GM18505 (cell line): ENCODE data around the gene EIF5.
"Not testable (repeated sequence)": the region's sequence is repeated elsewhere in the genome, so short reads cannot be mapped to it uniquely, and the experiment has no call there.

Source experiments
- ATAC-seq: cut with Tn5 transposase; IDR thresholded peaks from one replicate; pipeline ENCODE4 v1.9.1; 2021; ENCODE audit not compliant: unreplicated experiment
- POLR2A ChIP-seq: IDR thresholded peaks from 4 replicates; pipeline ENCODE4 v1.6.1; 2011; ENCODE audit warnings: borderline replicate concordance; ENCODE audit not compliant: insufficient read depth, insufficient read length; ENCODE audit errors: extremely low read depth

The EIF5 gene

GRCh38 chr14:103354141-103354540 is 20.1 kb downstream of the EIF5 start:
- no peak for TF ChIP-seq POLR2A
- ATAC-seq: no peak

DNA sequence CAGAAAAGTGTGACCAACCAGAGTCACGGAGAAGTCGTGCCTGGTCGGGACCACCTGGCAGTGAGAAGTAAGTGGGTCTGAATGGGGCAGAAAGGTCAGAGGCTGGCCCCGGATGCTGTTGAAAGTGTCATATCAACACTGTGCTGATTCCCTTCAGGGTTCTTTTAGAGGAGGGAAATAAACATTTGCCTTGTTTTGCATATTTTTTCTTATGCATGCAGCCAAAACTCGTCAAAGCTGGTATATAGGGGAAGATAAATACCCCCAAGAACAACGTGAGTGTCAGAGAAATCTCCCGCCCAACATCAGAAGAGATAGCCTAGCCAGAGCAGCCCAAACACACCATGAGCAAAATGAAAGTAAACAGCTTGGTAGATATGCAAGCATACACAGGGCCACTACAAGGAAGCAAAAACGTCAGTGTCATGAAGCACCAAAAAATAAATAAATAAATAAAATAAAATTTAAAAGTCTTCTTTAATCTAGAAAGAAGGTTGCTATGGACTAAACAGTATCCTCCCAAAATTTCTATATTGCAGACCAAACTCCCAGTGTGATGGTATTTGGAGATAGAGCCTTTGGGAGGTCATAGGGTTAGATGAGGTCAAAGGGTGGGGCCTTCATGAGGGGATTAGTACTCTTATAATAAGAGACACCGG is 22.1 kb downstream of the EIF5 start:
- TF ChIP-seq POLR2A: no peak
- ATAC-seq: no peak

DNA sequence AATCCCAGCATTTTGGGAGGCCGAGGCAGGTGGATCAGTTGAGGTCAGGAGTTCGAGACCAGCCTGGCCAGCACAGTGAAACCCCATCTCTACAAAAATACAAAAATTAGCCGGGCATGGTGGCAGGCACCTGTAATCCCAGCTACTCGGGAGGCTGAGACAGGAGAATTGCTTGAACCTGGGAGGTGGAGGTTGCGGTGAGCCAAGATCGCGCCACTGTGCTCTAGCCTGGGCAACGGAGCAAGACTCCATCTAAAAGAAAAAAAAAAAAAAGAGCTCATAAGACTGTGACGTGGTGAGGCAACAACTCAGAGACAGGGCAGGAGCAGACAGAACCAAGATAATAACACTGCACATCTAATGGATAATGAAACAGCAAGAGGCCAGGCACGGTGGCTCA is 23.5 kb downstream of the EIF5 start:
- not testable (repeated sequence) for ATAC-seq

- no peak for TF ChIP-seq POLR2A
- no peak for ATAC-seq
Measured at GRCh38 chr14:103360548-103360947, 26.5 kb downstream of the EIF5 start.

DNA sequence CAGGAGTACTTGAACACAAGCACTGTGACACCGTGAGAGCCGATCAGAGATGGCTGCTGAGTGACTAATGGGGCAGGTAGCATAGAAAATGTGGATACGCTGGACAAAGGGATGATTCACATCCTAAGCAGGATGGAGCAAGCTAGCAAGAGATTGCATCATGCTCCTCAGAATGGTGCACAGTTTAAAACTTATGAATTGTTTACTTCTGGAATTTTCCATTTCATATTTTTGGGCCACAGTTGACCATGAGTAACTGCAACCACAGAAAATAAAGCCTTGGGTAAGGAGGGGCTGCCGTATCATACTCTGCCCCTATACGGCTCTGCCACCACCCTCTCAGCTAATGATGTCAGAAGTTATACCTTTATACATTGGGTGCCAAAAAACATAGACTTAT is 27.8 kb downstream of the EIF5 start:
- no peak for ATAC-seq
- TF ChIP-seq POLR2A: no peak

GRCh38 chr14:103362780-103363179 is 28.7 kb downstream of the EIF5 start:
- TF ChIP-seq POLR2A: no peak

DNA sequence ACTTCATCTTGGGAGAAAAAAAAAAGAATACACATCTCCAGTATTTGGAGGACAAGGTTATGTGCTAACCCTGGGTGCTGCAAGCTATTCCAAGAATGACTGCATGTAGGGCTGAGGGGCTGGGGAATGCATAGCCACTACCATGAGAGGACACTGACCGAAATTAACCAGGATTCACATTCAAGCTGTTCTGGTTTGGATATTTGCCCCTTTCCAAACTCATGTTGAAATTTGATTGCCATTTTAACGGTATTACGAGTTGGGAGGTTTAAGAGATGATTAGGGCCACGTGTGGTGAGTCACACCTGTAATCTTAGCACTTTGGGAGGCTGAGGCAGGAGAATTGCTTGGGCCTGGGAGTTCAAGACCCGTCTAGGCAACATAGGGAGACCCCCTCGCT is 32.7 kb downstream of the EIF5 start:
- TF ChIP-seq POLR2A: no peak
- no peak for ATAC-seq

More at GRCh38 chr14:103362780-103363179, 28.7 kb downstream of the EIF5 start:
- no peak for ATAC-seq

DNA sequence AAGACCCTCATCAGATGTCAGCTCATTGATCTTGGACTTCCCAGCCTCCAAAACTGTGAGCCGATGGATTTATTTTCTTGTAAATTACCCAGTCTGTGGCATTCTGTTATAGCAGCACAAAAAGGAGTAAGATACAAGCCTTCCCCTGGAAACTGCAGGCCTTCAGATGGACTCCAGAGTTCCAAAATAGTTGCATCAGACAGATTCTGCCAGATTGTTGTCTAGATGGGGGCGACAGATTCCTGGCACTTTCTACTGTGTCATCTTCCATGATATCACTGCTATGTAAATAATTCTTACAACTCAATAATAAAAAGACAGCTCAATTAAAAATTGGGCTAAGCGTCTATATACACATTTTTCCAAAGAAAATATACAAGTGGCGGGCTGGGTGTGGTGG is 34.0 kb downstream of the EIF5 start:
- no peak for TF ChIP-seq POLR2A
- ATAC-seq: no peak

DNA sequence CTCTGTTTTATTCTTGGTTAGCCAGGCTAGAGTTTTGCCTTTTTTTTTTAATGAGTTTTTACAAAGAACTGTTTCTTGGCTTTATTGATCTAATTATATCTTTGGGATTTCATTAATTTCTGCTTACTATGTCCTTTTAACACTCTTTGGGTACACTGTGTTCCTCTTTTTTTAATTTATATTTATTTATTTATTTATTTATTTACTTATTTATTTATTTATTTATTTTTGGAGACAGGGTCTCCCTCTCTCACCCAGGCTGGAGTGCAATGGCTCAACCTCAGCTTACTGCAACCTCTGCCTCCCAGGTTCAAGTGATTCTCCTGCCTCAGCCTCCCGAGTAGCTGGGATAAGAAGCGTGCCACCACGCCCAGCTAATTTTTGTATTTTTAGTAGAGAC is 36.0 kb downstream of the EIF5 start:
- no peak for ATAC-seq
- TF ChIP-seq POLR2A: no peak

- no peak for ATAC-seq
- no peak for TF ChIP-seq POLR2A
Measured at GRCh38 chr14:103372017-103372416, 38.0 kb downstream of the EIF5 start.

DNA sequence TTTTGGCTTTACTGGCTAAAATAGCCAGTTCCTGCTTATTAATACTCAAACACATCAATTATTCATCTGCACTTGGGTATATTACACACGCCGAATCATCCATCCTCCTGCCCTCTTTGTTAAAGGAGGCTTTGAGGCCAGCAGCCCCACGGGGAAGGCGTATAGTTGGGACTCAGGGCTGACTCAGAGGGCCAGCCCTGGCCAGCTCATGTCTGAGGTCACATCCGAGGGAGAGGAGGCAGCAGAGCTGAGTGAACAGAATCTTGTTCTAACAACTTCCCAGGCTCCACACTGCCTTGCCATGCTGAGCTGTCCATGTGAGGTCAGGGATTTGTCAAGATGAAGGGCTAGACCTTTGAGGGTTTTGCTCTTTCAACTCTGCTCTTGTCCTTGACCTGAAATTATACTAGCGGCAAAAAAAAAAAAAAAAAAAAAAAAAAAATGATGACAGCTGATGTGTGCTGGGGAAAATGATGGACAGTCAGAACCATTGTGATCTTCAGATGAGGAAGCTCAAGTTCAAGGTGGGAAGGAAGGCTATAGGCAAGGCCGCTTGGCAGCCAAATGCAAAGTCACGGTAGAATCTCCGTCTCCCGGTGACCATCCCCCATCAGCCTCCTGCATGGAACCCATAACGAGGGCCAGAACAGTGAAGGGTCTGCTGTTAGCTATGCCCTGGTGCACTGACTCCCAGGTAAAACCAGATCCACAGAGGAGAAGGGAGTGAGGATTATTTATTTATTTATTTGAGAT is 38.7 kb downstream of the EIF5 start:
- no peak for ATAC-seq
- TF ChIP-seq POLR2A: no peak

- no peak for ATAC-seq
- no peak for TF ChIP-seq POLR2A
Measured at GRCh38 chr14:103374121-103374520, 40.1 kb downstream of the EIF5 start.

- no peak for ATAC-seq
- TF ChIP-seq POLR2A: no peak
Measured at GRCh38 chr14:103377522-103378037, 43.5 kb downstream of the EIF5 start.

- ATAC-seq: no peak
Measured at GRCh38 chr14:103378038-103378854, 44.2 kb downstream of the EIF5 start.

DNA sequence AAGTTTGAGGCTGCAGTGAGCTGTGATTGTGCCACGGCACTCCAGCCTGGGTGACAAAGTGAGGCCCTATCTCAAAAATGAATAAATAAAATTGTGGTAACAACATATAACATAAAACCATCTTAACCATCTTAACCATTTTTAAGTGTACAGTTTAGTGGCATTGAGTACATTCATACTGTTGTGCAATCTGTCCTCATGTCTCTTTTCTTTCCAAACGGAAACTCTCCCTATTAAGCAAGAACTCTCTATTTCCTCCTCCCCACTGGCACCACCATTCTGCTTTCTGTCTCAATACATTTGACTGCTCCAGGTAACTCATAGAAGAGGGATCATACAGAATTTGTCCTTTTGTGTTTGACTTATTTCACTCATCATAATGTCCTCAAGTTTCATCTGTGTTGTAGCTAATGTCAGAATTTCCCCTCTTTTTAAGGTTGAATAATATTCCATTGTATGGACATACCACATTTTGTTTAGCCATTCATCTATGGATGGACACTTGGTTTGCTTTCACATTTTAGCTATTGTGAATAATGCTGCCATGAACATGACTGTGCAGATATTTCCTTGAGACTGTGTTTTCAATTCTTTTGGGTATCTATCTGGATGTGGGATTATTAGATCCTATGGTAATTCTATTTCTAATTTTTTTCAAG is 46.8 kb downstream of the EIF5 start:
- no peak for TF ChIP-seq POLR2A
- no peak for ATAC-seq

More at GRCh38 chr14:103378038-103378854, 44.2 kb downstream of the EIF5 start:
- no peak for TF ChIP-seq POLR2A
